ENCODE results near the gene CSMD2.

The CSMD2 gene

DNA sequence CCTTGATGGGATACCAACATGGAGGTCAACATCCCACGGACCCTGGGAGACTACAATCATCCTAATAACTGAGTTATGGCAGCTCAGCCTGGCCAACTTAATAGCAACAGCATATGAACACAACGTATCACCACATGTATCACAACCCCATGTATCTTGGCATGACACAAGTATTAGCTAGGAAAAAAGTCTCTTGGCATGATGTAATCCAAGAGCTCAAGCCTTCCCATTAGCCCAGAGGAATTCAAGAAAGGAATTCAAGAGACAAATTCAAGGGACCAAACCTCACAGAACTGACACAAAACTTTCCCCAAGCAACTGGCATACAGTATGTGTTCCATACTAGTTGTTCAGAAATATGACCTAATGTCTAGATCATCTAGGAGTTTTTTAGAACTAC is 402.1 kb downstream of the CSMD2 start:
- DNase-seq (ENCODE audit: insufficient read length, low spot score) (no peak), FAIRE-seq (no peak)
- TF ChIP-seq, protein P1, sequence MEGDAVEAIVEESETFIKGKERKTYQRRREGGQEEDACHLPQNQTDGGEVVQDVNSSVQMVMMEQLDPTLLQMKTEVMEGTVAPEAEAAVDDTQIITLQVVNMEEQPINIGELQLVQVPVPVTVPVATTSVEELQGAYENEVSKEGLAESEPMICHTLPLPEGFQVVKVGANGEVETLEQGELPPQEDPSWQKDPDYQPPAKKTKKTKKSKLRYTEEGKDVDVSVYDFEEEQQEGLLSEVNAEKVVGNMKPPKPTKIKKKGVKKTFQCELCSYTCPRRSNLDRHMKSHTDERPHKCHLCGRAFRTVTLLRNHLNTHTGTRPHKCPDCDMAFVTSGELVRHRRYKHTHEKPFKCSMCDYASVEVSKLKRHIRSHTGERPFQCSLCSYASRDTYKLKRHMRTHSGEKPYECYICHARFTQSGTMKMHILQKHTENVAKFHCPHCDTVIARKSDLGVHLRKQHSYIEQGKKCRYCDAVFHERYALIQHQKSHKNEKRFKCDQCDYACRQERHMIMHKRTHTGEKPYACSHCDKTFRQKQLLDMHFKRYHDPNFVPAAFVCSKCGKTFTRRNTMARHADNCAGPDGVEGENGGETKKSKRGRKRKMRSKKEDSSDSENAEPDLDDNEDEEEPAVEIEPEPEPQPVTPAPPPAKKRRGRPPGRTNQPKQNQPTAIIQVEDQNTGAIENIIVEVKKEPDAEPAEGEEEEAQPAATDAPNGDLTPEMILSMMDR (IDR thresholded peaks at IDR 0.05; ENCODE audit: insufficient read depth, missing control alignments) = no peak

DNA sequence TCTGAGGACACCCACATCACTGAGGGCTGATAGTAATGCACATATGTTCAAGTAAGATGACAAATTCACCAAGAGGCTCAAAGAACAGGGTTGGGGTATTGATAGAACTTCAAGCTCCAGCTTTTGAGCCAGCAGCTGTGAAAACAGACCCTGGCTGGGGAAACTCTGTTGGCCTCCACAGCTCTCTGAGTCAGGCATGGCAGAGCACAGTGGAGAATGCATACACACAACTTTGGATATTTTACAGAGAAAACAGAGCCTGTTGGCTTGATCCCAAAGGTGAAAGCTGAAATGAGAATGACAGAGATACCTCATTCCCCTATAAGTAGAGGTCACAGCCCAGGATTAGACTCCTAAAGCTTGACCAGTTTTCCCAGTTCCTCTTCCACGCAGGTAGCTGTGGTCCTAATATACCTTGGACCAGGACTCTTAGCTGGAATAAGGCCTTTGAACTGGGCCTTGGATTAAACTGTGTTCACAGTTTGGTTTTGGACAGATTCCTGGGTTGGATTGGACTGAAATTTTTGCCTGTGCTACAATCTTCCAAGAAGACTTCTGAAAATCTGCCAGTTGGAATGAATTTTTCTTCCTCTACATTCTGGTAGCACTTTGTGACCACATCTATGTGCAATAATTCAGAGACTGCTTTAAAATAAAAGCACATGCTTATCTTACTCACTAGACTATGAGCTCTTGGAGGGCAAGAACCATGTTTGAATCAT is 402.8 kb downstream of the CSMD2 start:
- DNase-seq (ENCODE audit: insufficient read length, low spot score) (no peak), FAIRE-seq (no peak)
- TF ChIP-seq, protein P1 (IDR thresholded peaks at IDR 0.05; ENCODE audit: insufficient read depth, missing control alignments) = no peak

DNA sequence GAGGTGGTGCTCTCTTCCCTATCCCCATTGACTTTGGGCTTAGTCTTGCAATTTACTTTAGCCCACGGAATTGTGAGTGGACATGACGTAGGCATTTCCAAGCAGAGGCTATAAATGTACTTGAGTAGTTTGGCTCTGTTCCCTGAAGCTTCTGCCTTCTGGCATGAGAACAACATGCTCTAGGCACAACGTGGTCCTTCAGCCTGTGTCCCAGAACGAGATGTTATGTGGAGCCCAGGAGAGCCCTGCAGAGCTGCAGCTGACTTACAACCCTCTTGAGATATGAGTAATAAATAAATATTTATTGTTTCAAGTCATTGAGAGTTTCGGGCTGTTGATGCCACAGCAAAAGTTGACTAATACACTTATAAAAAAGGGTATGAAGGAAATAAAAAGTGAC is 406.3 kb downstream of the CSMD2 start:
- no peak for FAIRE-seq
- no peak for DNase-seq (ENCODE audit: insufficient read length, low spot score)
- TF ChIP-seq, protein P1 (IDR thresholded peaks at IDR 0.05; ENCODE audit: insufficient read depth, missing control alignments) = no peak

DNA sequence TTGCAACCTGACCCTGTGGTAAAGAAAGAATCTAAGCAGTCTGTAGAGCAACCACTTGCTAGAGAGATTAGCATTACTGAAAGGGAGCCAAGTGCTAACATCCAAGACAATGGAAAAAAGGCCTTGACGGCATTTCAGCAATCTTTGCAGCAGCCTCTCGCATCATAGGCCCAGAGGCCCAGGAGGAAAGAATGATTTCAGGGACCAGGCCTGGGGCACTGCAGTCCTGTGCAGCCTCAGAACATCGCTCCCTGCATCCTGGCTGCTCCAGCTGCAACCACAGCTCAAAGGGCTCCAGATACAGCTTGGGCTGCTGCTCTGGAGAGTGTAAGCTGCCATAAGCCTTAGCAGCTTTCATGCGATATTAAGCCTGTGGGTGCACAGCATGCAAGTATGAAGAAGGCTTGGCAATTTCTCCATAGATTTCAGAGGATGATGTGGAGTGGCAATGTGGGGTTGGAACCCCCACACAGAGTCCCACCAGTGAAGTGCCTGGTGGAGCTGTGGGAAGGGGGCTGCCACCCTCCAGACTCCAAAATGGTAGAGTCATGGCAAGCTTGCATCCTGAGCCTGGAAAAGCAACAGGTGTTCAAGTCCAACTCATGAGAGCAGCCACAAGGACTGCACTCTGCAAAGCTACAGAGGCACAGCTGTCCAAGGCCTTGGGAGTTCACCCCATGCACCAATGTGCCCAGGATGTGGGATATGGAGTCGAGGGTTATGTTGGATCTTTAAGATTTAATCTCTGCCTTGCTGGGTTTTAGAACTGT is 411.8 kb downstream of the CSMD2 start:
- no peak for FAIRE-seq
- DNase-seq (ENCODE audit: insufficient read length, low spot score) = no peak
- TF ChIP-seq, protein P1 (IDR thresholded peaks at IDR 0.05; ENCODE audit: insufficient read depth, missing control alignments) = no peak

DNA sequence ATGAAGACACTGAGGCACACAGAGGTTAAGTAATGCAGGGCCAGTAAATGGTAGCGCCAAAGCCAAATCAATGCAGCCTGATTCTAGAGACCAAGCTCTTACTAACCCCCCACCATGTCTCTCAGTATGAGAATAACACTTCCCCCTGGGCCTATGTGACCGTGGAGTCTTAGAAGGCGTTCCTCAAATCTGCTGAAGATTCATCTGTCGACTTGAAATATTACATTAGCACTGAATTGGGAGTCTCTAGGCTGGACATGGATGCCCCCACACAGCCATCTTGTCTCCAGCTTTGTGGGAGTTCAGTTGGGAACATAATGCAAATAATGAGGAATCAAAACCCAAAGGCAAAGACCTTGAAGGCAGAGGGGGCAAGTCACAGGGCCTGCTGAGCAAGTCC is 419.1 kb downstream of the CSMD2 start:
- DNase-seq (ENCODE audit: insufficient read length, low spot score) (no peak), FAIRE-seq (no peak)
- TF ChIP-seq, protein P1 (IDR thresholded peaks at IDR 0.05; ENCODE audit: insufficient read depth, missing control alignments) = no peak

DNA sequence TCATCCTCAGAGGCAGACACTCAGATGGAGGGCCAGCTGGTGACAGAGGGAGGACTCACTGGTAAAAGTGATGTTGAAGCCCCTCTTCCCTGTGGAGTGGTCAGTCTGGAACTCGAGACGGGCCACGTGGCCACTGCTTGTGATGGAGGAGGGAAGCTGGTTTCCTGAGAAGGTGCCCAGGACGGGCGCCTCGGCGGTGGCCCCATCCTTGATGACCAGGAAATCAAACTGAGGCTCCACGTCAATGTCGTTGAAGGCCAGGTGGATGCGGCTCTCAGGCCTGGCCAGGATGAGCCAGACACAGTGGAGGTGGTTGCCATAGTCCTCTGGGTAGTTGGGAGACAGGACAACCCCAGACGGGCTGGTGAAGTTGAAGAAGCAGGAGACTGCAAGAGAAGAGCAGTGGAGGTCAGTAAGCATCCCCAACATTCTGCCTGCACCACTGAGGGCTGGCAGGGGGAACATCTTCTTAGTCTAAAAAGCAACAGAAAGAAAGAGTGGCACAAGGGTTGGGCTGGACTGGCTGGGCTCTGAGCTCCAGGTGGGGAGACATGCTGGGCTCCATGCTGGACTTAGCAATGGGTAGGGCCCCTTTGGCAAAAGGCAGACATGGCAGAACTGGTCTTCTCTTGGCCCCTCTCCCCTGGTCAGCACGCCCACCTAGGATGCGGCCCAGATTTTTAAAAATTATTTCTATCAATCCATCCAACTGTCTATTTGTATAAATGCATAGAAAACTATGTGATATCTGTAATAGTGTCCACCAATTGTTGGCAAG is 421.6 kb downstream of the CSMD2 start:
- FAIRE-seq (no peak), DNase-seq (ENCODE audit: insufficient read length, low spot score) (no peak)
- TF ChIP-seq, protein P1 (IDR thresholded peaks at IDR 0.05; ENCODE audit: insufficient read depth, missing control alignments) = no peak
